WI38 (cell line): Measurements from ENCODE around the gene ADGRV1.
"Not testable (repeated sequence)": the region's sequence is repeated elsewhere in the genome, so short reads cannot be mapped to it uniquely, and the experiment has no call there.

ENCODE experiments used
- H3K4me3 ChIP-seq: 2 replicates; pipeline ENCODE4 v1.5.1; 2011; ENCODE audit warnings: low read depth, mild to moderate bottlenecking, control low read depth, low read length
- TF ChIP-seq, protein P1 (sequence below): IDR thresholded peaks from 2 replicates; pipeline ENCODE4 v1.5.1; 2012; ENCODE audit warnings: low read depth, mild to moderate bottlenecking, control low read depth, low read length

ADGRV1 gene

DNA sequence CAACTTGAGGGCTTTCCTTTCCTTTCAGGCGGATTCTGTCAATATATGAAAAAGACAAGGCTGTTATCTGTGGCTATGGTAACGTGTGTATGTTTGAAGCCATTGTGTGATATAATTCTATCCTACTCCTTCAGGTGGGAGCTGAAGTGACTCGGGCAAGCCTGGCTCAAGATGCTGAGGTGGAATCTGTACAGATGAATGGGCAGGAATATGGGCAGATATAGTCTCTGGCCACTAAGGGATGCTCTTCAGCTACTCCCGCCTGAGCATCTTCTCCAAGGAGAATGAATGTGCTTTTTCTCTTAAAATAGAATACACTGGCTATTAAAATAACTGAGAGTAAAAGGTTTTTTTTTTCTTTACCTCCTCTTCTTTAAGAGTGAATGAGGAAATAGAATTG lies 244.8 kb downstream of the ADGRV1 start:
- TF ChIP-seq, protein P1, sequence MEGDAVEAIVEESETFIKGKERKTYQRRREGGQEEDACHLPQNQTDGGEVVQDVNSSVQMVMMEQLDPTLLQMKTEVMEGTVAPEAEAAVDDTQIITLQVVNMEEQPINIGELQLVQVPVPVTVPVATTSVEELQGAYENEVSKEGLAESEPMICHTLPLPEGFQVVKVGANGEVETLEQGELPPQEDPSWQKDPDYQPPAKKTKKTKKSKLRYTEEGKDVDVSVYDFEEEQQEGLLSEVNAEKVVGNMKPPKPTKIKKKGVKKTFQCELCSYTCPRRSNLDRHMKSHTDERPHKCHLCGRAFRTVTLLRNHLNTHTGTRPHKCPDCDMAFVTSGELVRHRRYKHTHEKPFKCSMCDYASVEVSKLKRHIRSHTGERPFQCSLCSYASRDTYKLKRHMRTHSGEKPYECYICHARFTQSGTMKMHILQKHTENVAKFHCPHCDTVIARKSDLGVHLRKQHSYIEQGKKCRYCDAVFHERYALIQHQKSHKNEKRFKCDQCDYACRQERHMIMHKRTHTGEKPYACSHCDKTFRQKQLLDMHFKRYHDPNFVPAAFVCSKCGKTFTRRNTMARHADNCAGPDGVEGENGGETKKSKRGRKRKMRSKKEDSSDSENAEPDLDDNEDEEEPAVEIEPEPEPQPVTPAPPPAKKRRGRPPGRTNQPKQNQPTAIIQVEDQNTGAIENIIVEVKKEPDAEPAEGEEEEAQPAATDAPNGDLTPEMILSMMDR = no peak
- no peak overlapping the region for H3K4me3 ChIP-seq

DNA sequence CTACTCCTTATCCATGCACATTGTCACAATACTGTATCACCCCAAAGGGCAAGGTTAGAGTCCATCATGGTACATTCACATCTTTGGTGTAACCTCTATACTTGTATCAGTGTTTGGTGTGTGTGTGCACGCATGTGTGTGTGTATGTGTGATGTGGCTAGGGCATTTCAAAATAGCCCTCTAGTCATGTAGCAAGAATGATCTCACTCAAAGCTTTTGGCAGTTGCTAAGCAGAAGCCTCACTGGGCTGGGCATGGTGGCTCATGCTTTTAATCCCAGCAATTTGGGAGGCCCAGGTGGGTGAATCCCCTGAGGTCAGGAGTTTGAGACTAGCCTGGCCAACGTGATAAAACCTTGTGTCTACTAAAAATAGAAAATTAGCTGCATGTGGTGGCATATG lies 245.3 kb downstream of the ADGRV1 start:
- H3K4me3 ChIP-seq = no peak overlapping the region
- TF ChIP-seq, protein P1 = no peak

DNA sequence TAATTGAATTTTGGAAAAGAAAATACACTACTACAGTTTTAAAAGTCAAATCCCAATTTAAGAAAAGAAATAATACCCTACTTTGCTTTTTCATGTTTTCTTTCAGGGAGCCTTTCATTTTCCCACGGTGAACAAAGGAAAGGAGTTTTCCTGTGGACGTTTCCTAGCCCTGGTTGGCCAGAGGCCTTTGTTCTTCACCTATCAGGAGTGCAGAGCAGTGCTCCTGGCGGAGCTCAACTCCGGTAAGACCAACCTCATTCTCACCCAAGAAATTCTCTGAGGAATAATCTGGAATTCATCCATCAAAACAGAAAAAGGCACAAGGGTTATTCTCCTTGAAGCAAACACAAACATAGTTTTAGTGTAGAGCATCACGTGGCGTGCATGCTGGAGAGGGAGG lies 248.9 kb downstream of the ADGRV1 start:
- TF ChIP-seq, protein P1 = no peak
- H3K4me3 ChIP-seq = no peak overlapping the region

DNA sequence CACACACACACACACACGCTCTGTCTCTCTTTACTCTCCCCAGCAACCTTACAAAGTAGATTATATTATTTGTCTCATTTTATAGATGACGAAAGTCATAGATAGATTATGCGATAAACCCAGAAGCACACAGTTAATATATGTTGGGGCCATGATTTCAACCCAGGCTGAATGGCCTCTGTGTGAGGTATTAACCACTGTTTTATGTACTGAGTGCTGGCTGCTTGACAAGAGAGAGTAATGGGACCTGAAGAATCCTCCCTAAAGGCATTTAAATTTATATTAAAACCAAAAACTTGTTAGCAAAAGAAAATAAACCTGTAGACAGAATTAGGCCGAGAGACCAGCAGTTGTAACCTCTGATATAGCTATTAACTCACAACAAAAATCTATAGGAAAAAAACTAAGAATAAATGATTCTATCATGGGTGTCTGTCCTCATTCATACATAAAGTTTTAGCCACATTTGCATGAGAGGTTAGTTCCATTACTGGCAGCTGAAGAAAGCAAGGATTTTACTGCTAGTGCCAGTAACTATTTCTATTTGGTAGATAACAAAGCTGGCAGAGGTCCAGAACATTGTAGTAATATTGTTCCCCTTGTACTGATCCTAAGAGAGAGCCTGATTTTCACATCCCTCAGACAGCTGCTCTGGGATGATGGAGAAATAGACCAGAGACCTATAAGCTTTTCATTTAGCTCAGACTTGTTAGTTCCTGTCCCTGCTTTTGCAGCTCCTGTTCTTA lies 250.9 kb downstream of the ADGRV1 start:
- TF ChIP-seq, protein P1 = no peak
- no peak overlapping the region for H3K4me3 ChIP-seq

DNA sequence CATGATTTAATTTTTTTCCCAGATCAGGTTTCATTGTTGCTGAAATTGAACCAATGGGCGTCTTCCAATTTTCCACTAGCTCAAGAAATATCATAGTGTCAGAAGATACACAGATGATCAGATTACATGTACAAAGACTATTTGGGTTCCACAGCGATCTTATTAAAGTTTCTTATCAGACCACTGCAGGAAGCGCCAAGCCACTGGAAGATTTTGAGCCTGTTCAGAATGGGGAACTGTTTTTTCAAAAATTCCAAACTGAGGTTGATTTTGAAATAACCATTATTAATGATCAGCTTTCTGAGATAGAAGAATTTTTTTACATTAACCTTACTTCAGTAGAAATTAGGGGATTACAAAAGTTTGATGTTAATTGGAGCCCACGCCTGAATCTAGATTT lies 251.6 kb downstream of the ADGRV1 start:
- H3K4me3 ChIP-seq = no peak overlapping the region
- TF ChIP-seq, protein P1 = no peak

DNA sequence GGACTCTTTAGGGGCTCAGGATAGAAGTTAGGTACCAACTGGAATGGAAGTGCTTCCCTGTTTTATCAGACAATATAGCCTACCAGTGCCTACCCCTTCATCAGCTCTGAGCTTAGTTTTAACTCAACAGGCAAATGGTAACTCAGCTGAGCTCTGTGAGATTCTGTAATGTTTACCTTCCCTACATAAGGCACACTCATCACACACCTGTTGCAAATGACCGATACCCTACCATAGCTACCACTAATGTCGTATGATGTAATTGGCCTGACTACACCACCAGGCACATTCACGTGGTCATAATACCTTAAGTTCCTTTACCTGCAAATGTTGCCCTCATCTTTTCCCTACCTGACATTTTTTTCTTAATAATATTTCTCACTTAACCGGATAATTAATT lies 254.8 kb downstream of the ADGRV1 start:
- TF ChIP-seq, protein P1 = no peak
- H3K4me3 ChIP-seq = no peak overlapping the region

DNA sequence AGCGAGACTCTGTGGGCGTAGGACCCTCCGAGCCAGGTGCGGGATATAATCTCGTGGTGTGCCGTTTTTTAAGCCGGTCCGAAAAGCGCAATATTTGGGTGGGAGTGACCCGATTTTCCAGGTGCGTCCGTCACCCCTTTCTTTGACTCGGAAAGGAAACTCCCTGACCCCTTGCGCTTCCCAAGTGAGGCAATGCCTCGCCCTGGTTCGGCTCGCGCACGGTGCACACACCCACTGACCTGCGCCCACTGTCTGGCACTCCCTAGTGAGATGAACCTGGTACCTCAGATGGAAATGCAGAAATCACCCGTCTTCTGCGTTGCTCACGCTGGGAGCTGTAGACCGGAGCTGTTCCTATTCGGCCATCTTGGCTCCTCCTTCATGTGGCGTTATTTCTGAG lies 263.5 kb downstream of the ADGRV1 start:
- not testable (repeated sequence) for H3K4me3 ChIP-seq

DNA sequence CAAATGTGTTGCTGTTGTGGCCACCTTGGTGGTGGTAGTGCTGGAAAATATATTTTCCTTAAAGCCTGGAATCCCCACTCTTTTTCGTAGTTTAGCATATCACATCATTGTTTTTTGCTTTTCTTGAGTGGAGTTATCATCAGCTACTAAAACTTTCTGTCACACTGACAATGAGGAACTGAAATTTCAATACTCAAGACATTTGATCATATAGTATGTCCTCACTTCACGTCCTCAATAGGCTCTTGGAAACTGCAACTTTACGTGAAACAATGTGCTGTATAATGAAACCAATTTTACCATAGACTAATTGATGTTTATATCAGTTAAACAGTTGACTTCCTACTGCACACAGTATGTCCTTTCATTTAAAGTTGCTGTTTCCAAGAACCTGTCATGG lies 265.8 kb downstream of the ADGRV1 start:
- H3K4me3 ChIP-seq = no peak overlapping the region

More for the DNA sequence above, 265.8 kb downstream of the ADGRV1 start:
- TF ChIP-seq, protein P1 = no peak
